Measurements from ENCODE around the gene INSR. TPM values are rescaled to one million over a fixed set of nuclear protein-coding genes. Genes with fewer than 3 reads are reported as not detected.
A peak's percentile ranks its signal among the peaks of the same experiment; 100 is the strongest.
"Not testable (repeated sequence)": the region's sequence is repeated elsewhere in the genome, so short reads cannot be mapped to it uniquely, and the experiment has no call there.

Gene INSR
- total and polyA plus RNA-seq, 4 donors = 5.8 to 64.6 (median 20.9) TPM

DNA sequence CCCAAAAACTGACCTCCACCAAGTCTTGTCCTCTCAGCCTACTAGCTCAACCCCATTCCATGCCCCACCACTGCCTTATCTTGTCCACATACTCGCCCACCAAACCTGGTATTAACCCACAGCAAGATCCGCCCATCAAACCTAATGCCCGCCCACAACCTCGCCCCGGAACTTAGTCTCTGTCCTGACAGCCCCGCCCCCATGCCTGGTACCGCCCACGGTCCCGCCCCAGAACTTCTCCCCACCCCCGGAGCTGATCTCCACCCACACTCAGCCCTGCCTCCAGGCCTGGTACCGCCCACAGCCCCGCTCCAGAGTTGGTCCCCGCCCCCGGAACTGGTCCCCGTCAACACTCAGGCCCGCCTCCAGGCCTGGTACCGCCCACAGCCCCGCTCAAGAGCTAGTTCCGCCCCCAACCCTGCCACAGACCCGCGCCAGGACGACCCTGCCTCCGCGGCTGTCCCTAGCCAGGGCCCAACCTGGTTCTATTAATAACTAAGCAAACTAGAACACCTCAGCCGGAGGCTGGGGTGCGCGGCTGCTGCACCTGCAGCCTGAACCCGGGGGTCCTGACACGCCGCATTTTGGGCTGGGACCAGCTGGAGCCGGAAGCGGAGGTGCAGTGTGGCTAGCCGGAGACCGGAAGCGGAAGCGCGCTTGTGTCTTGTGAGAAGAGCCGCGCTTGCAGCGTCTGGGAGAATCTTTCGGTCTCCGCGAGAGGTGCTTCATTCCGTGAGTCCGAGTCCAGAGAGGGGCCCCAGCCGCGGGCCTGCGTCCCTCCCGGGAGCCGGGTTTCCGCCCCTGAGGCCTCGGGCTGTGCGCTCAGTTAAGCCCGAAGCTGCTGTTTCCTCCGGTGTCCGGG is 224.9 kb downstream of the INSR start, which contains the start of gene ZNF557:
ZNF557 (plus strand) TSS at position 662 of the 862 bp plus-strand sequence. CDS start 5,372 bp downstream, outside the sequence.
- ATAC-seq (ENCODE audit: insufficient read depth, low FRiP score) (peak; percentile 99), DNase-seq (peak; percentile 97 to 98 (median 98))
- H3K9me3 ChIP-seq (ENCODE audit: control insufficient read depth in 4 of 4, insufficient read depth in 3 of 4, low read length in 3 of 4) = no peaks in the 10 kb centered on the region
- TF ChIP-seq, protein P1, sequence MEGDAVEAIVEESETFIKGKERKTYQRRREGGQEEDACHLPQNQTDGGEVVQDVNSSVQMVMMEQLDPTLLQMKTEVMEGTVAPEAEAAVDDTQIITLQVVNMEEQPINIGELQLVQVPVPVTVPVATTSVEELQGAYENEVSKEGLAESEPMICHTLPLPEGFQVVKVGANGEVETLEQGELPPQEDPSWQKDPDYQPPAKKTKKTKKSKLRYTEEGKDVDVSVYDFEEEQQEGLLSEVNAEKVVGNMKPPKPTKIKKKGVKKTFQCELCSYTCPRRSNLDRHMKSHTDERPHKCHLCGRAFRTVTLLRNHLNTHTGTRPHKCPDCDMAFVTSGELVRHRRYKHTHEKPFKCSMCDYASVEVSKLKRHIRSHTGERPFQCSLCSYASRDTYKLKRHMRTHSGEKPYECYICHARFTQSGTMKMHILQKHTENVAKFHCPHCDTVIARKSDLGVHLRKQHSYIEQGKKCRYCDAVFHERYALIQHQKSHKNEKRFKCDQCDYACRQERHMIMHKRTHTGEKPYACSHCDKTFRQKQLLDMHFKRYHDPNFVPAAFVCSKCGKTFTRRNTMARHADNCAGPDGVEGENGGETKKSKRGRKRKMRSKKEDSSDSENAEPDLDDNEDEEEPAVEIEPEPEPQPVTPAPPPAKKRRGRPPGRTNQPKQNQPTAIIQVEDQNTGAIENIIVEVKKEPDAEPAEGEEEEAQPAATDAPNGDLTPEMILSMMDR (IDR thresholded peaks at IDR 0.05; ENCODE audit: control extremely low read depth, extremely low read depth) = no peak
- H3K4me1 ChIP-seq (ENCODE audit: control insufficient read depth in 5 of 5, insufficient read depth in 5 of 5, low read length in 5 of 5) = peaks cover 0 to 8% (median 6%) of the 10 kb centered on the region in 5 donors
- H3K4me3 ChIP-seq = peak within 1 kb of the TSS; percentile 95
- peaks cover 15 to 19% (median 15%) of the 10 kb centered on the region in 4 donors for H3K36me3 ChIP-seq (ENCODE audit: control insufficient read depth in 4 of 4, insufficient read depth in 4 of 4, low read length in 4 of 4)
- H3K27me3 ChIP-seq (ENCODE audit: control insufficient read depth in 3 of 3, insufficient read depth in 3 of 3, low read length in 2 of 3) = no peaks in the 10 kb centered on the region
- H3K9ac ChIP-seq (ENCODE audit: insufficient read depth in 1 of 2, low read length in 2 of 2) = peak within 1 kb of the TSS; percentile 63 to 74
- H3K27ac ChIP-seq (ENCODE audit: low read depth in 1 of 2, low read length in 1 of 2) = peak within 1 kb of the TSS; percentile 50 to 93
- WGBS, 2 donors = 0 to 1% methylated on average over 56 of the region's 56 CpGs

DNA sequence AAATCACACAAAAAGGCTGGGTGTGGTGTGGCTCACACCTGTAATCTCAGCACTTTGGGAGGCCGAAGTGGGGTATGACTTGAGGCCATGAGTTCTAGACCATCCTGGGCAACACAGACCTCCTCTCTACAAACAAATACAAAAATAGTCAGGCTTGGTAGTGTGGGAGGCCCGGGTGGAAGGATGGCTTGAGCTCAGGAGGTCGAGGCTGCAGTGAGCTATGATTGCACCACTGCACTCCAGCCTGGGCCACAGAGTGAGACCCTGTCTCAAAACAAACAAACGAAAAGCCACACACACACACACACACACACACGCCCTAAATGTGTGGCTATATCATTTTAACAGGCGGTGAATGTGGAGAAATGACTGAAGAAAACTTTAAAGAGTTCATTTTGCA is 225.6 kb downstream of the INSR start:
- H3K9me3 ChIP-seq (ENCODE audit: control insufficient read depth in 4 of 4, insufficient read depth in 3 of 4, low read length in 3 of 4) = no peaks in the 10 kb centered on the region
- 85 to 89% methylated on average over 6 of the region's 6 CpGs for WGBS, 2 donors
- H3K4me3 ChIP-seq = no peak overlapping the region

DNA sequence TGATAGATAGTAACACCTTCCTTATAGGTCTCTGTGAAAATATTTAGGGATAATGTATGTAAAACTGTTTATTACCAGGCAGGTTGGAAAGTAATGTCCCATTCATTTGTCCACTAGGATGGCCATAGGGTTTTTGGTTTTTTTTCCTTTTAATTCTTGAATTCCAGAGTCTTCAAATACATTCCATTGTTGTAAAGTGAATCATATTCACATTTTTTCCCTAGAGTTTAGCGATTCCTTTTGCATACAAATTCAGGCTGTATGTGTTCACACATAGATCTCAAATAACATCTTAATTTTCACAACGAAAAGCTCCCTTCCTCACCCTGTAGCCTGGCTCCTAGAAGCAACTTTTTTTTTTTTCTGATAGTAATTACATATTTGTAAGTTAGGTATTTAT is 226.5 kb downstream of the INSR start:
- Histone ChIP-seq H3K27me3 (ENCODE audit: control insufficient read depth in 3 of 3, insufficient read depth in 3 of 3, low read length in 2 of 3) (no peaks in the 10 kb centered on the region), H3K9ac (ENCODE audit: insufficient read depth in 1 of 2, low read length in 2 of 2) (no peak overlapping the region), H3K36me3 (ENCODE audit: control insufficient read depth in 4 of 4, insufficient read depth in 4 of 4, low read length in 4 of 4) (peaks cover 6 to 13% (median 9%) of the 10 kb centered on the region in 4 donors), H3K4me1 (ENCODE audit: control insufficient read depth in 5 of 5, insufficient read depth in 5 of 5, low read length in 5 of 5) (peaks cover 0 to 8% (median 6%) of the 10 kb centered on the region in 5 donors), H3K4me3 (no peak overlapping the region), H3K9me3 (ENCODE audit: control insufficient read depth in 4 of 4, insufficient read depth in 3 of 4, low read length in 3 of 4) (no peaks in the 10 kb centered on the region), H3K27ac (ENCODE audit: low read depth in 1 of 2, low read length in 1 of 2) (no peak overlapping the region)
- no peak for ATAC-seq (ENCODE audit: insufficient read depth, low FRiP score)
- DNase-seq = no peak
- 88 to 94% methylated on average over 2 of the region's 2 CpGs for WGBS, 2 donors
- TF ChIP-seq, protein P1 (IDR thresholded peaks at IDR 0.05; ENCODE audit: control extremely low read depth, extremely low read depth) = no peak

More for the DNA sequence above, 225.6 kb downstream of the INSR start:
- no peak for DNase-seq
- Histone ChIP-seq H3K4me1 (ENCODE audit: control insufficient read depth in 5 of 5, insufficient read depth in 5 of 5, low read length in 5 of 5) (peaks cover 0 to 8% (median 6%) of the 10 kb centered on the region in 5 donors), H3K27me3 (ENCODE audit: control insufficient read depth in 3 of 3, insufficient read depth in 3 of 3, low read length in 2 of 3) (no peaks in the 10 kb centered on the region), H3K36me3 (ENCODE audit: control insufficient read depth in 4 of 4, insufficient read depth in 4 of 4, low read length in 4 of 4) (peaks cover 10 to 19% (median 13%) of the 10 kb centered on the region in 4 donors), H3K9ac (ENCODE audit: insufficient read depth in 1 of 2, low read length in 2 of 2) (no peak overlapping the region), H3K27ac (ENCODE audit: low read depth in 1 of 2, low read length in 1 of 2) (peak overlapping the region in 1 of 2 donors; percentile 39)
- TF ChIP-seq, protein P1 (IDR thresholded peaks at IDR 0.05; ENCODE audit: control extremely low read depth, extremely low read depth) = no peak
- no peak for ATAC-seq (ENCODE audit: insufficient read depth, low FRiP score)

GRCh38 chr19:7067122-7067521 is 227.1 kb downstream of the INSR start:
- not testable (repeated sequence) for H3K9me3 ChIP-seq (ENCODE audit: control insufficient read depth in 4 of 4, insufficient read depth in 3 of 4, low read length in 3 of 4); H3K4me3 ChIP-seq; ATAC-seq (ENCODE audit: insufficient read depth, low FRiP score); H3K27ac ChIP-seq (ENCODE audit: low read depth in 1 of 2, low read length in 1 of 2); H3K9ac ChIP-seq (ENCODE audit: insufficient read depth in 1 of 2, low read length in 2 of 2); H3K4me1 ChIP-seq (ENCODE audit: control insufficient read depth in 5 of 5, insufficient read depth in 5 of 5, low read length in 5 of 5); H3K36me3 ChIP-seq (ENCODE audit: control insufficient read depth in 4 of 4, insufficient read depth in 4 of 4, low read length in 4 of 4); H3K27me3 ChIP-seq (ENCODE audit: control insufficient read depth in 3 of 3, insufficient read depth in 3 of 3, low read length in 2 of 3)
- WGBS, 2 donors = 62 to 67% methylated on average over 13 of the region's 13 CpGs
- peak in 1 of 3 donors; percentile 21 for DNase-seq

Data from lung (tissue), 12 donors.